HG03520 (cell line): ENCODE measurements around the gene PHF2.

Experiments
- ATAC-seq: cut with Tn5 transposase; IDR thresholded peaks from one replicate; pipeline ENCODE4 v1.9.1; 2021; ENCODE audit warnings: mild to moderate bottlenecking, moderate library complexity; ENCODE audit not compliant: unreplicated experiment

PHF2 gene

GRCh38 chr9:93693129-93693528 lies 116.7 kb downstream of the PHF2 start:
- no peak for ATAC-seq

- ATAC-seq, result no peak
Measured at GRCh38 chr9:93697352-93698139, 121.2 kb downstream of the PHF2 start.

GRCh38 chr9:93698140-93698908 lies 121.9 kb downstream of the PHF2 start:
- no peak for ATAC-seq

GRCh38 chr9:93699650-93700049 lies 123.3 kb downstream of the PHF2 start:
- ATAC-seq, result no peak

- no peak for ATAC-seq
Measured at GRCh38 chr9:93701494-93702218, 125.3 kb downstream of the PHF2 start.

- no peak for ATAC-seq
Measured at GRCh38 chr9:93702261-93702660, 125.9 kb downstream of the PHF2 start.

GRCh38 chr9:93708289-93708986 lies 132.1 kb downstream of the PHF2 start:
- no peak for ATAC-seq

GRCh38 chr9:93708987-93709302 lies 132.6 kb downstream of the PHF2 start:
- ATAC-seq, result no peak

- no peak for ATAC-seq
Measured at GRCh38 chr9:93709600-93710369, 133.4 kb downstream of the PHF2 start.

- ATAC-seq, result no peak
Measured at GRCh38 chr9:93710370-93710723, 134.0 kb downstream of the PHF2 start.

- ATAC-seq, result no peak
Measured at GRCh38 chr9:93711002-93711401, 134.6 kb downstream of the PHF2 start.

GRCh38 chr9:93712896-93713295 lies 136.5 kb downstream of the PHF2 start:
- no peak for ATAC-seq

- ATAC-seq, result no peak
Measured at GRCh38 chr9:93713716-93714115, 137.3 kb downstream of the PHF2 start.

- no peak for ATAC-seq
Measured at GRCh38 chr9:93721417-93721965, 145.1 kb downstream of the PHF2 start.

- ATAC-seq, result no peak
Measured at GRCh38 chr9:93724852-93725251, 148.5 kb downstream of the PHF2 start.

GRCh38 chr9:93725382-93725781 lies 149.0 kb downstream of the PHF2 start:
- no peak for ATAC-seq

GRCh38 chr9:93726147-93726546 lies 149.8 kb downstream of the PHF2 start:
- ATAC-seq, result no peak
